ENCODE data around the gene VEZF1. TPM values are rescaled to one million over a fixed set of nuclear protein-coding genes. Genes with fewer than 3 reads are reported as not detected.
A peak's percentile ranks its signal among the peaks of the same experiment; 100 is the strongest.

Gene VEZF1
- total RNA-seq, 1 donor = 51.8 TPM

DNA sequence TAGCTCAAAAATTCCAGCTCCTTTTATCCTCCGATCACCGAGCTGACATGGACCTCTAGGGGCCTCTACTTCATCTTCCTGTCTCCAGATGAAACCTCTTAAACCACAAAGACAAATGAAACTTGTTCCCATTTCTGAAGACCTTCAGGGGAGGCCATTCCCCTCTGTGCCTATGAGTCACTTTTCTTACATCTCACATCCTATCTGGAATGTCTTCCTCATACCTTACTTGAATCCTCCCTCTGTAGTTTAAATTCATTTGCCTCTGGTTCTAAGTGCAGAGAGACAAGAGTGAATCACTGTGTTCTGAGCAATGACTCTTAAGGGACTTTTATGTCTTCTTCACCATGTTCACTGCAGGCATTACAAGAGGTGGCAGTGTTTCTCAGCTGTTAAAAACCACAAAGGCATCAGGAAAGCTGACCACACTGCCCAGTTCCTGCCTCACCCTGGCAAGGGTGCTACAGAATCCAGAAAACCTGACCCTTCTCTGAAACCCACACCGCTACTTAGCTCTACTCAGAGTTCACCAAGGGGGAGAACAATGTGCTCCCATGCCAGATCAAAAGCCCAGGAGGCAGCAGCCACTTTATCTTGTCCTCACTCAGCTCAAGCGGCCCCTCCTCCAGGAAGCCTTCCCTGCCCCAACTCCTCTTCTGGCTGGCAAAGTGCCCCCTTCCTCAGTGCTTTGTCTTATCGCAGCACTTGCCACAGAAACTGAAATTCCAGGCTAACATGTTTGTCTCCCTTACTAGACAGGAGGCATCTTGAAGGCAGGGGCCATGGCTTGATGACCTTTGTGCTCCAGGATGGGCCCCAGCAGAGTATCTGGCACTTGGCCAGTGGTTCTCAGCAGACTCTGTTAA, 39.3 kb downstream of the VEZF1 start:
- peak; percentile 92 for DNase-seq (ENCODE audit: low read depth)
- TF ChIP-seq, protein P1, sequence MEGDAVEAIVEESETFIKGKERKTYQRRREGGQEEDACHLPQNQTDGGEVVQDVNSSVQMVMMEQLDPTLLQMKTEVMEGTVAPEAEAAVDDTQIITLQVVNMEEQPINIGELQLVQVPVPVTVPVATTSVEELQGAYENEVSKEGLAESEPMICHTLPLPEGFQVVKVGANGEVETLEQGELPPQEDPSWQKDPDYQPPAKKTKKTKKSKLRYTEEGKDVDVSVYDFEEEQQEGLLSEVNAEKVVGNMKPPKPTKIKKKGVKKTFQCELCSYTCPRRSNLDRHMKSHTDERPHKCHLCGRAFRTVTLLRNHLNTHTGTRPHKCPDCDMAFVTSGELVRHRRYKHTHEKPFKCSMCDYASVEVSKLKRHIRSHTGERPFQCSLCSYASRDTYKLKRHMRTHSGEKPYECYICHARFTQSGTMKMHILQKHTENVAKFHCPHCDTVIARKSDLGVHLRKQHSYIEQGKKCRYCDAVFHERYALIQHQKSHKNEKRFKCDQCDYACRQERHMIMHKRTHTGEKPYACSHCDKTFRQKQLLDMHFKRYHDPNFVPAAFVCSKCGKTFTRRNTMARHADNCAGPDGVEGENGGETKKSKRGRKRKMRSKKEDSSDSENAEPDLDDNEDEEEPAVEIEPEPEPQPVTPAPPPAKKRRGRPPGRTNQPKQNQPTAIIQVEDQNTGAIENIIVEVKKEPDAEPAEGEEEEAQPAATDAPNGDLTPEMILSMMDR (IDR thresholded peaks at IDR 0.05; ENCODE audit: insufficient read depth, low read depth, low read length) = peak; percentile 6
- H3K4me3 ChIP-seq (ENCODE audit: low read depth, low read length) = no peak overlapping the region

DNA sequence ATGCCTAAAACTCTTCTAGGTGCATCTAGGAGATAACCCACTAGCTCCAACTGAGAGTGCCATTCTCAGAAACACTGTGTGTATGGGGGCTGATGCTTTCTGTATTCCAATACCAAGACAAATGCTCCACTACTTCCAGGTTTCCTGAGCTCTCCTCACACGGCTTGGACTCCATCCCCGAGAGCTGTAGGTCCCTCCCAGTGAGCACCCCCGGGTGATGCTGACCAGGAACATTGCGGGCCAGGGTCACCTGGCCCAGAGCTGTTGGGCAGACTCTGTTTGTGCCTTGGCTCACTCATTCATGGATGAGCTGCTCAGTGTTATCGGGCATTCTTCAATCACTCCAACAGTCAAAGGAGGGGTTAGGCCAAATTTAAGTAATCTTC, 39.9 kb downstream of the VEZF1 start:
- H3K4me3 ChIP-seq (ENCODE audit: low read depth, low read length) = no peak overlapping the region
- TF ChIP-seq, protein P1 (IDR thresholded peaks at IDR 0.05; ENCODE audit: insufficient read depth, low read depth, low read length) = no peak
- no peak for DNase-seq (ENCODE audit: low read depth)

DNA sequence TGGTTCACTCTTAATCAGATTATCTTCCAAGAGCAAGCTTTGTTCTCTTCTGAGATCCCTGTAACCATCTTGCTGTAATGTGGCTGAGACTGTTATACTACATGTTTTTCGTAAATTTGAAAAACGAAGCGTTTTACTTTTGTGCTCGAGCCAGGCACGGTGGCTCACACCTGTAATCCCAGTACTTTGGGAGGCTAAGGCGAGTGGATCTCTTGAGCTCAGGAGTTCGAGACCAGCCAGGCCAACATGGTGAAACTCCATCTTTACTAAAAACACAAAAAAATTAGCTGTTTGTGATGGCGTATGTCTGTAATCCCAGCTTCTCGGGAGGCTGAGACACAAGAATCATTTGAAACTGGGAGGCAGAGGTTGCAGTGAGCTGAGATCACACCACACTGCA, 40.7 kb downstream of the VEZF1 start:
- TF ChIP-seq, protein P1 (IDR thresholded peaks at IDR 0.05; ENCODE audit: insufficient read depth, low read depth, low read length) = no peak
- no peak for DNase-seq (ENCODE audit: low read depth)
- H3K4me3 ChIP-seq (ENCODE audit: low read depth, low read length) = no peak overlapping the region

DNA sequence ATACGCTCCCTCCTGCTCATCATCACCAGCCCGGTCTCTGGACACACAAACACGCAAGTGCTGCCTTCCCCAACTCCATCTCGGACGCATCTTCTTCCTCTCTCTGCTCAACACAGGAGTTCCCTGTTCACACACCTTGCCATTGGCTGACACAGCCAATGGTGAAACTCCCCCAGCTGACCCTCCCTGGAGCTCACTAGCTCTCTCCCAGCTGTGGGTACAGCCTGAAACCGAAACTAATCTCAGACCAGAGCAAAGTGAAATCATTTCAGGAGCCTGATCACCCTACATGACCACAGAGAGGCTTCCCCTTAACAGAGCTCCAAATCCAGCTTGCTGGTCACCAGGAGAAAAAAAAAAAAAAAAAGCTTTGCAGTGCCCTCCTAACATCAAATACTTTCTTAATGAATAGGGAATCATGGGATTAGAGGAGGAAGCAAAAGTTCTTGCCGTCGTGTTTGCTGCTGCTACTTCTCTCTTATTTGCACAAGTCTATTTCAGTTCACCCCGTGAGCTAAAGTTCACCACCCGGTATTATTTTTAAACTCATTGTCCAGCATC, 41.2 kb downstream of the VEZF1 start:
- peak; percentile 91 for DNase-seq (ENCODE audit: low read depth)
- H3K4me3 ChIP-seq (ENCODE audit: low read depth, low read length) = peak overlapping the region; percentile 26
- TF ChIP-seq, protein P1 (IDR thresholded peaks at IDR 0.05; ENCODE audit: insufficient read depth, low read depth, low read length) = no peak

DNA sequence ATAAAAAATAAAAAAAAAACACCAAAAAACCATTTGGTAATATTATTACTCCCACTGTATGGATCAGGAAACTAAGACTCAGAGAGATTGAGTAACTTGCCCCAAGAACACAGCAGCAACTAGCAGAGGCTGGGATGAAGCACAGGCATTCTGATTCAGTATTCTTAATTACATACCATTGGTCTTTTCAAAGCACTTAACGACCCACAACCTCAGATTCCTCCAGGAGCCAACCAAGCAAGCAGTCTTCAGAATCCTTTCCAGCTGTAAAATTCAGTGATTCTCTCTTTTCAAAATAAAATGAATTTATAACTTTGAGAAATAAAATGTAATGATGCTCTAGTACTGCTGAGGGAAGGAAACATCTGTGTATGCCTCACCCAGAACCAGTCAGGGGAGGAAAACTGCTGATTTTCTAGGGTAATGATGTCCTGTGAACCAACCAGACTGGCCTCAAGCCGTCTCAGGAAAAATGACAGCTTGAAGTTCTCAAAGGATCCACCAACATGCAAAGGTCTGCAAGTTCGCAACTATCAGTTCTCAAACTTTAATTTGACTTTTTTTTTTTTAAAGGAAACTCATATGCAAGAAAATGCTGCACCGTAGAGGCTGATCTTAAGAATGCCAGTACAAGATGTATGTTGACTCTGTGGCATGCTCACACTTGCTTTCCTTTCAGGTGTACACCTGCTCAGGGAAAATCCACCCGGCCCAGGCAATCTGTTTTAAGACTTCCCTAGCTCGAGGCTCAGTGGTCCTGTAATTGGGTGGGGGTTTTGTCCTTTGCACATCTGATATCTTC, 41.9 kb downstream of the VEZF1 start:
- TF ChIP-seq, protein P1 (IDR thresholded peaks at IDR 0.05; ENCODE audit: insufficient read depth, low read depth, low read length) = no peak
- peak; percentile 70 for DNase-seq (ENCODE audit: low read depth)

DNA sequence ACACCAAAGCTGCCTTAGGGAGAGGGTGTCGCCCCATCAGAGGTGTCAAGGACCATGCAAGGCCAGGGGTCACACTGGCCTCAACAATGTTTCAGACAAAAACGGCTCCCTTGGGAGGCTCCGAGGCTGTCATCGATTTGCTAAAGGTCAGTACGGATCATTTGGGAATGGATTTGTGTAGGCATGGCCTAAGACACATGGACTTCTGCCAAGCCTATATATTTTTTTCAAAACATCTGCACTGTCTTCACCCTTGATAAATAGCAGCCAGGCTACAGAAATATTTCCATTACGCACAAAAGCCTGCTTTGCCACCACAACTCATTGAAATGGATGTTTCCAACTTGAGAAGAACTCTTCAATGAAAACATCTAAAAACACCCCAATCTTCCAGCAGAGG, 43.1 kb downstream of the VEZF1 start:
- peak; percentile 85 for DNase-seq (ENCODE audit: low read depth)
- H3K4me3 ChIP-seq (ENCODE audit: low read depth, low read length) = no peak overlapping the region
- TF ChIP-seq, protein P1 (IDR thresholded peaks at IDR 0.05; ENCODE audit: insufficient read depth, low read depth, low read length) = no peak

More for the DNA sequence above, 41.9 kb downstream of the VEZF1 start:
- peak overlapping the region; percentile 26 for H3K4me3 ChIP-seq (ENCODE audit: low read depth, low read length)
